PFSK-1 (cell line): Measurements from ENCODE around the gene ABHD11.

Experiments
- POLR2AphosphoS5 ChIP-seq: IDR thresholded peaks from 2 replicates; pipeline ENCODE4 v1.6.1; 2012; ENCODE audit warnings: low read depth, mild to moderate bottlenecking, control low read depth, low read length, moderate library complexity
- SIN3A ChIP-seq: IDR thresholded peaks from 2 replicates; pipeline ENCODE4 v1.6.1; 2012; ENCODE audit warnings: mild to moderate bottlenecking, low read length, moderate library complexity, borderline replicate concordance; ENCODE audit not compliant: insufficient read depth

DNA sequence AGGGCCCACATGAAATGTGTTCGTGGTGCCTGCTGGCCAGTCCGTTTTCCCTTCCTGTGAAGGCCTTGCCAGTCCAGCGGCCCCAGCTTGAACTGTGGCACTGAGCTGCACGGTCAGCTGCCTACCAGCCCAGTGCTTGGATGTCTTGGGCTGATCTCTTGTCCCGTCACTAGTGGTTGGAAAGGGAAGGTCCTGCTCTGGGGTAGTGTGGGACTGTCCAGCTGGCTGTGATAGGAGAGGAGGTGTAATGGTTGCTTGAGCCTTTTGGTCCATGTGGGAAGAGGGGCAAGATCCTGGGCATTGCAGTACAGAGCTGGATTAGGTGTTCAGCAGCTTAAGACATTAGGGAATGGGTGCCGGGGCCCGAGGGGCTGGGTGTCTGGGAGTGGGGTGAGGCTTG, 40.2 kb downstream of the ABHD11 start:
- TF ChIP-seq SIN3A, result no peak
- no peak for TF ChIP-seq POLR2AphosphoS5
